ENCODE data around the gene NBPF26.
"Not testable (repeated sequence)": the region's sequence is repeated elsewhere in the genome, so short reads cannot be mapped to it uniquely, and the experiment has no call there.

The NBPF26 gene

GRCh38 chr1:120723715-120724402, at the start of gene NBPF26:
NBPF26 (plus strand) TSS chr1:120723945.
- DNase-seq, result not testable (repeated sequence)

GRCh38 chr1:120680106-120680819, 43.5 kb upstream of the NBPF26 start:
- DNase-seq, result not testable (repeated sequence)

- not testable (repeated sequence) for DNase-seq
Measured at GRCh38 chr1:120680938-120681337, 42.8 kb upstream of the NBPF26 start.

- DNase-seq, result not testable (repeated sequence)
Measured at GRCh38 chr1:120684397-120684796, 39.3 kb upstream of the NBPF26 start.

GRCh38 chr1:120685622-120686021, 38.1 kb upstream of the NBPF26 start:
- DNase-seq, result not testable (repeated sequence)

- DNase-seq, result not testable (repeated sequence)
Measured at GRCh38 chr1:120687250-120687649, 36.5 kb upstream of the NBPF26 start.

- not testable (repeated sequence) for DNase-seq
Measured at GRCh38 chr1:120700807-120701562, 22.8 kb upstream of the NBPF26 start.

- DNase-seq, result not testable (repeated sequence)
Measured at GRCh38 chr1:120723358-120723714, 409 bp upstream of the NBPF26 start.

GRCh38 chr1:120724507-120724906, 762 bp downstream of the NBPF26 start:
- DNase-seq, result not testable (repeated sequence)

GRCh38 chr1:120728811-120729210, 5.1 kb downstream of the NBPF26 start:
- DNase-seq, result not testable (repeated sequence)

- not testable (repeated sequence) for DNase-seq
Measured at GRCh38 chr1:120769090-120769489, 45.3 kb downstream of the NBPF26 start.

GRCh38 chr1:120805452-120805851, 81.7 kb downstream of the NBPF26 start:
- not testable (repeated sequence) for DNase-seq

GRCh38 chr1:120811822-120812221, 88.1 kb downstream of the NBPF26 start:
- not testable (repeated sequence) for DNase-seq

- not testable (repeated sequence) for DNase-seq
Measured at GRCh38 chr1:120825051-120825450, 101.3 kb downstream of the NBPF26 start.

GRCh38 chr1:120826623-120827022, 102.9 kb downstream of the NBPF26 start:
- not testable (repeated sequence) for DNase-seq

GRCh38 chr1:120844186-120844944, 120.6 kb downstream of the NBPF26 start:
- not testable (repeated sequence) for DNase-seq

- not testable (repeated sequence) for DNase-seq
Measured at GRCh38 chr1:120844945-120845330, 121.2 kb downstream of the NBPF26 start.

GRCh38 chr1:120849400-120850286, 125.9 kb downstream of the NBPF26 start:
- DNase-seq, result not testable (repeated sequence)

GRCh38 chr1:120850287-120850536, 126.5 kb downstream of the NBPF26 start:
- not testable (repeated sequence) for DNase-seq

GRCh38 chr1:120850537-120851421, 127.0 kb downstream of the NBPF26 start:
- DNase-seq, result peak; percentile 8

GRCh38 chr1:120858144-120858543, 134.4 kb downstream of the NBPF26 start:
- not testable (repeated sequence) for DNase-seq

Measured in NCI-H1048 (cell line).